Measurements from ENCODE around the gene SLC35G2. TPM values are rescaled to one million over a fixed set of nuclear protein-coding genes. Genes with fewer than 3 reads are reported as not detected.
A peak's percentile ranks its signal among the peaks of the same experiment; 100 is the strongest.

The SLC35G2 gene
- total and polyA plus RNA-seq, 4 donors = 3.6 to 9.1 (median 5.7) TPM

DNA sequence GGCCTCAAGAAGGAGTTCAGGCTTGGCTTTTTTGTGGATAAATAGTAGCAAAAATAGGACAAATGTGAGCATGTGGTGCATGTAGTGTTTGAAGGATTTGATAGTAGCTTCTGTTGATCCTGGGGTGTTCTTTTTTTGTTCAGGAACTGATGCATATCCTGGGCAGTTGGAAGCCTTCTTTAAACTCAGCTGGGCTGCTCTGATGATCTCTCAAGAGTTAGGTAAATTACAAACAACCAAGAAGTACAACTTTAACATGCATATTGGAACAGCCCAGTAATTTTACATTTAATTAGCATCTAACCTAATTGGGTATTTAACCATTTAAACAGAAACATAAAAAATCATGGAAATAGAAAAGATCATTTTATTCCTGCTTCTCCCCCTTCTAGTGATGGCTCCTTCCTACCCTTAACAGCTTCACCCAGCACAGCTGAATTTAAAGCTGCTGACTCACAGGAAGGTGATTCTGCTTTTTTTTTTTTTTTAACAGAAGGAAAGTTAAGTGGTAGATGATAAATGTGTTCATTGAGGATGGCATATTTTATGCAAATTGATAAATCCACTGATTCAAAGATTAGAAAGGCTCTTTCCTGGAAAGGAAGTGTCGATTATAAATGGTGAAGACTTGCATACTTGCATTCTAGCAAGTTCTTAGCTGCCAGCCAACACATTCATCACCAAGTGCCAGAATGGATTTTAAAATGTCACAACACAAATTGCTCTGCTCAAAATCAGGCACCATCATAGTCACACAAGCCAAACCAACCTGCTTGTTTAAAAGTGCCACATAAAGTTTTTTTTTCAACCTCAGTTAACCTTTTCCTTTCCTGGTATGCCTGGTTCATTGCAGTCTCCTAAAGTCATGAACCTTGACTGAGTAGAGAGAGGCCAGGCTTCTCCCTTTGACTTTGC is 20.0 kb downstream of the SLC35G2 start:
- TF ChIP-seq, protein P1, sequence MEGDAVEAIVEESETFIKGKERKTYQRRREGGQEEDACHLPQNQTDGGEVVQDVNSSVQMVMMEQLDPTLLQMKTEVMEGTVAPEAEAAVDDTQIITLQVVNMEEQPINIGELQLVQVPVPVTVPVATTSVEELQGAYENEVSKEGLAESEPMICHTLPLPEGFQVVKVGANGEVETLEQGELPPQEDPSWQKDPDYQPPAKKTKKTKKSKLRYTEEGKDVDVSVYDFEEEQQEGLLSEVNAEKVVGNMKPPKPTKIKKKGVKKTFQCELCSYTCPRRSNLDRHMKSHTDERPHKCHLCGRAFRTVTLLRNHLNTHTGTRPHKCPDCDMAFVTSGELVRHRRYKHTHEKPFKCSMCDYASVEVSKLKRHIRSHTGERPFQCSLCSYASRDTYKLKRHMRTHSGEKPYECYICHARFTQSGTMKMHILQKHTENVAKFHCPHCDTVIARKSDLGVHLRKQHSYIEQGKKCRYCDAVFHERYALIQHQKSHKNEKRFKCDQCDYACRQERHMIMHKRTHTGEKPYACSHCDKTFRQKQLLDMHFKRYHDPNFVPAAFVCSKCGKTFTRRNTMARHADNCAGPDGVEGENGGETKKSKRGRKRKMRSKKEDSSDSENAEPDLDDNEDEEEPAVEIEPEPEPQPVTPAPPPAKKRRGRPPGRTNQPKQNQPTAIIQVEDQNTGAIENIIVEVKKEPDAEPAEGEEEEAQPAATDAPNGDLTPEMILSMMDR (IDR thresholded peaks at IDR 0.05; ENCODE audit: control extremely low read depth, extremely low read depth) = no peak
- H3K27me3 ChIP-seq (ENCODE audit: control insufficient read depth in 3 of 3, insufficient read depth in 3 of 3, low read length in 2 of 3) = no peaks in the 10 kb centered on the region
- no peak for DNase-seq
- H3K4me3 ChIP-seq = no peak overlapping the region
- H3K4me1 ChIP-seq (ENCODE audit: control insufficient read depth in 5 of 5, insufficient read depth in 5 of 5, low read length in 5 of 5) = peaks cover 0 to 11% (median 0%) of the 10 kb centered on the region in 5 donors
- no peak overlapping the region for H3K9ac ChIP-seq (ENCODE audit: insufficient read depth in 1 of 2, low read length in 2 of 2)
- 11 to 32% methylated on average over 1 of the region's 1 CpG for WGBS, 2 donors
- ATAC-seq (ENCODE audit: insufficient read depth, low FRiP score) = no peak
- no peak overlapping the region for H3K27ac ChIP-seq (ENCODE audit: low read depth in 1 of 2, low read length in 1 of 2)
- peaks cover 0 to 2% (median 0%) of the 10 kb centered on the region in 4 donors for H3K36me3 ChIP-seq (ENCODE audit: control insufficient read depth in 4 of 4, insufficient read depth in 4 of 4, low read length in 4 of 4)
- no peaks in the 10 kb centered on the region for H3K9me3 ChIP-seq (ENCODE audit: control insufficient read depth in 4 of 4, insufficient read depth in 3 of 4, low read length in 3 of 4)

DNA sequence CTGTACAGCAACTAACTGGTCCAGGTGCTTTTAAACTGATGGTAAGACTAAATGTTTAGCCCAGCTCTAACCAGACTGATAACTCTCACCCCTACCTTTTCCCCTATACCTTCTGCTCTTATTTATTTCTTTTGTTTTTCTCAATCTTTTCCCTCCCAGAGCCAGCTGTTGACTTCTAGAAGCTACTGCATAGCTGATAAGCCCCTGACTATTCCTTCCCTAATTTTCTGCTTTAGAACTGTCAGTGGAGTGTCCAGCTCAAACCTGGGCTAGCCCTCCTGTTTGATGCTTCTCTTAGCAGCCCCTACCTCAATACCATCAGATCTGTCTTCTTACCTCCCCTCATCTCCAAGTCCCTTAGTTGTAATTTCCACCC is 20.6 kb downstream of the SLC35G2 start:
- Histone ChIP-seq H3K27ac (ENCODE audit: low read depth in 1 of 2, low read length in 1 of 2) (peak overlapping the region in 1 of 2 donors; percentile 39), H3K36me3 (ENCODE audit: control insufficient read depth in 4 of 4, insufficient read depth in 4 of 4, low read length in 4 of 4) (peaks cover 0 to 2% (median 0%) of the 10 kb centered on the region in 4 donors), H3K9me3 (ENCODE audit: control insufficient read depth in 4 of 4, insufficient read depth in 3 of 4, low read length in 3 of 4) (no peaks in the 10 kb centered on the region), H3K27me3 (ENCODE audit: control insufficient read depth in 3 of 3, insufficient read depth in 3 of 3, low read length in 2 of 3) (no peaks in the 10 kb centered on the region), H3K4me3 (no peak overlapping the region), H3K9ac (ENCODE audit: insufficient read depth in 1 of 2, low read length in 2 of 2) (no peak overlapping the region), H3K4me1 (ENCODE audit: control insufficient read depth in 5 of 5, insufficient read depth in 5 of 5, low read length in 5 of 5) (peaks cover 0 to 11% (median 0%) of the 10 kb centered on the region in 5 donors)
- ATAC-seq (ENCODE audit: insufficient read depth, low FRiP score) (no peak), DNase-seq (no peak)
- TF ChIP-seq, protein P1 (IDR thresholded peaks at IDR 0.05; ENCODE audit: control extremely low read depth, extremely low read depth) = no peak

DNA sequence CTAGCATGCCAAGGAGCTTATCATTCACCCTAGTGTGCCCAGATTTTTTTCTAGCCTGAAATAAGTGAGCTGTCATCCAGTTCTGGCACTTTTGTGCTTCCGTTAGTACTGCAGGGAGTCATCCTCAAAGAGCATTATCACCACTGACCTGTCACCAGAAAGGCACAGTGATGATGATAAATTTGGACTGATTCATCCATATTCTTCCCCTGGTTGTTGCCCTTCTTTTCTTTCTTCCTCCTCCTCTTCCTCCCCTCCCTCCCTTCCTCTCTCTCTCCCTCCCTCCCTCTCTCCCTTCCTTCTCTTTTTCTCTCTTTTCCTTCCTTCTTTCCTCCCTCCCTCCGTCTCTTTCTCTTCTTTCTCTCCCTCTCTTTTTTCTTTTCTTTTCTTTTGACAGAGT is 21.3 kb downstream of the SLC35G2 start:
- H3K9me3 ChIP-seq (ENCODE audit: control insufficient read depth in 4 of 4, insufficient read depth in 3 of 4, low read length in 3 of 4) = no peaks in the 10 kb centered on the region
- TF ChIP-seq, protein P1 (IDR thresholded peaks at IDR 0.05; ENCODE audit: control extremely low read depth, extremely low read depth) = no peak
- H3K27ac ChIP-seq (ENCODE audit: low read depth in 1 of 2, low read length in 1 of 2) = no peak overlapping the region
- peaks cover 0 to 11% (median 0%) of the 10 kb centered on the region in 5 donors for H3K4me1 ChIP-seq (ENCODE audit: control insufficient read depth in 5 of 5, insufficient read depth in 5 of 5, low read length in 5 of 5)
- H3K4me3 ChIP-seq = no peak overlapping the region
- DNase-seq (no peak), ATAC-seq (ENCODE audit: insufficient read depth, low FRiP score) (no peak)
- no peak overlapping the region for H3K9ac ChIP-seq (ENCODE audit: insufficient read depth in 1 of 2, low read length in 2 of 2)
- H3K27me3 ChIP-seq (ENCODE audit: control insufficient read depth in 3 of 3, insufficient read depth in 3 of 3, low read length in 2 of 3) = no peaks in the 10 kb centered on the region
- 75 to 84% methylated on average over 2 of the region's 2 CpGs for WGBS, 2 donors
- peaks cover 0 to 2% (median under 1%) of the 10 kb centered on the region in 4 donors for H3K36me3 ChIP-seq (ENCODE audit: control insufficient read depth in 4 of 4, insufficient read depth in 4 of 4, low read length in 4 of 4)
